Fibroblast of skin of abdomen (primary cell): ENCODE measurements around the gene F5.
"Not testable (repeated sequence)": the region's sequence is repeated elsewhere in the genome, so short reads cannot be mapped to it uniquely, and the experiment has no call there.

Experiments used
- DNase-seq: peaks from one replicate; pipeline ENCODE4 v3.0.0-alpha.2; 2013

Gene F5

DNA sequence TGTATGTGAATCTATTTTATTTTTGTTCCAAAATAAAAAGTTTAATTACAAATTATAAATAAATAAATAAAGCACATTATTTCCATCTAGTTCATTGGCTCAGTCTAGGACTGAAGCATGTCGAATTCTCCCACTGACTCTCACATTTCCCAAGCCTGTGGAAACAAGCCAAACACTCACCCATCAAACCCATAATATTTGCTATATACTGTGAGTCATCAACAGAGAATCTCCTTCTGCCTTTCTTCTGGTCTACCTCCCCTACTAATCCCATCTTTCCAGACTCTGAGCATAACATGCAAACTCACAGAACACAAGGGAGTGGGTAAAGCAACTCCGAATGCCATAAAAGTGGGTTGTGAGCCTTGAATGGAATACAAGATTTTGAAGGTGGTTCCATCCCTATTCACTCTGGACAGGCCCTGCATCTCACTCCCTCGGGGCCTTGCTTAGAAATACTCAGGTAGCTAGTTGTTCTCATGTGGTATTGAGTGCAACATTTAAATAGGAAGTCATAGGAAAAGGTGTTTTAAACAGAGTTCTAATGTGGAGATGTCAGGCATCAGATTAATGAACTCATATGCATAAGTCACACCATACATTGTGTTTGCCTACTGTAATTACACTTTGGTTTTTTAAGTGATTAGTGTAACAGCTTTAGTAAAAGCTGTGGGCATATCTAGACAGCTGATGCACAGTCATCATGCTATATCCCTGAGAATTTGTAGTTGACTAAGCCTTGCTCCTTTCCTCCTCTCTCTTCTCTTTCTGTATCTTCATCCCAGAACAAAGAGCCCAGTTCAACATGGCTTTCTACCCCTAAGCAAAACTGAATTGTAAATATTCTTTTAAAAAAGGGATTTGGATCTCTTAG, 47.0 kb downstream of the F5 start:
- peak; percentile 87 for DNase-seq

DNA sequence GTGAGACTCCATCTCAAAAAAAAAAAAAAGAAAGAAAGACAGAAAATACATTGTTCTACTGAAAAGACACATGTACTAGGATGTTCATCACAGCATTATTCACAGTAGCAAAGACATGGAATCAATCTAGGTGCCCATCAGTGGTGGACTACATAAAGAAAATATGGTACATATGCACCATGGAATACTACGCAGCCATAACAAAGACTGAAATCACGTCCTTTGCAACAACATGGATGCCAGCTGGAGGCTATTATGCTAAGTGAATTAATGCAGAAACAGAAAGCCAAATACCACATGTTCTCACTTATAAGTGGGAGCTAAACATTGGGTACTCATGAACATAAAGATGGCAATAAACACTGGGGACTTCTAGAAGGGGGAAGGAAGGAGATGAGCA, 51.6 kb downstream of the F5 start:
- DNase-seq: no peak

DNA sequence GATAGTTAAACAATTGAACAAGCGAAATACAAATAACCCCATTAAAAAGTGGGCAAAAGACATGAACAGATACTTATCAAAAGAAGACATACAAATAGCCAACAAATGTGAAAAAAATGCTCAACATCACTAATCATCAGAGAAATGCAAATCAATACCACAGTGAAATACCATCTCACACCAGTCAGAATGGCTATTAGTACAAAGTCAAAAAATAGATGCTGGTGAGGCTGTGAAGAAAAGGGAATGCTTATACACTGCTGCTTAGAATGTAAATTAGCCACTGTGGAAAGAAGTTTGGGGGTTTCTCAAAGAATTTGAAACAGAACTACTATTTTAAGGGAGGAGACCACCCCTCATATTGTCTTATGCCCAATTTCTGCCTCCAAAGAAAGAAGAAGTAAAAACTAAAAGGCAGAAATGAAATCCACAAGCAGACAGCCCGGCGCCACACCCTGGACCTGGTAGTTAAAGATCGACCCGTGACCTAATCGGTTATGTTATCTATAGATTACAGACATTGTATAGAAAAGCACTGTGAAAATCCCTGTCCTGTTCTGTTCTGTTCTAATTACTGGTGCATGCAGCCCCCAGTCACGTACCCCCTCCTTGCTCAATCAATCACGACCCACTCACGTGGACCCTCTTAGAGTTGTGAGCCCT, 52.6 kb downstream of the F5 start:
- DNase-seq: not testable (repeated sequence)

DNA sequence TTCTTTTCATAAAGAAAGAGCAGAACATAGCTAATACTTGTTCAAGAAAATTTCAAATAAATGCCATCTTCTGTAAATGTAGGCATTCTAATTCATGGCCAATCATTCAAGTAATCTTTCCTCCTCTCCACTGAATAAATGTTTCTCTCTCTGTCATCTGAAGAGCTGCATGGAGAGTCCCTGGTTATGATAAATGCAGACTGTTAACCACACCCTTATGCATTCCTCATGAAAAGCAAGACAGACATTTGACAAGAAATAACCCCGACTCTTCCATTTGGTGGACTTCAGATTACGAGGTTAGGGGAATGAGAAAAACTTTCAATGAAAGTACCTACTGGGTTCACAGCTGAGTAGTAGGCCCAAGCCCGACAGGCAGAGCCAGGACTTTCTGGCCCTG, 55.8 kb downstream of the F5 start:
- DNase-seq: no peak

DNA sequence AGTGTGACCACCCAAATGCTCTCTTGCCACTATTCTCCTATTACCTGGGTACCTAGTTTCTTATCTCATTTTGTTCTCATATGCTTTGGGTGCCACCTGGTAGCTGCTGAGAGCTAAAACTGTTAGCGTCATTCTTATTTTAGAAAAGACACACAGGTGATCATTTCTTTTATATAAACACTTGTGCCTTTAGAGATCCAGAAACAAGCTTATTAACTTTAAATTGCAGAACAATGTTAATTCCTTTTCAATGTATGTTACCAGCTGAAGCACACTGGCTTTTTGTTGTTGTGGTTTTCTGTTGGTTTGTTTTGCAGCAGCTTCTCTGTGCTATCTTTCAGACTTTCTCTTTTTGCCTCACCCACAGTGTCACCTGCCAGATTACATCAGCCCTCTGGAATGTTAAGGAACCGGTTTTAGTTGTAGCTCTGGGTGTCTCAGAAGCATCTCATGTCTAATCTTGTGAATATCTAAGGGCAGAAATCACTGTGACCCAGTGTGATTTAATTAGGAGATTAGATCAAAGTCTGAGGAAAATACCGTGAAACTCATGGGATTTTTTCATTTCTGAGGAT, 57.1 kb downstream of the F5 start:
- DNase-seq: no peak

DNA sequence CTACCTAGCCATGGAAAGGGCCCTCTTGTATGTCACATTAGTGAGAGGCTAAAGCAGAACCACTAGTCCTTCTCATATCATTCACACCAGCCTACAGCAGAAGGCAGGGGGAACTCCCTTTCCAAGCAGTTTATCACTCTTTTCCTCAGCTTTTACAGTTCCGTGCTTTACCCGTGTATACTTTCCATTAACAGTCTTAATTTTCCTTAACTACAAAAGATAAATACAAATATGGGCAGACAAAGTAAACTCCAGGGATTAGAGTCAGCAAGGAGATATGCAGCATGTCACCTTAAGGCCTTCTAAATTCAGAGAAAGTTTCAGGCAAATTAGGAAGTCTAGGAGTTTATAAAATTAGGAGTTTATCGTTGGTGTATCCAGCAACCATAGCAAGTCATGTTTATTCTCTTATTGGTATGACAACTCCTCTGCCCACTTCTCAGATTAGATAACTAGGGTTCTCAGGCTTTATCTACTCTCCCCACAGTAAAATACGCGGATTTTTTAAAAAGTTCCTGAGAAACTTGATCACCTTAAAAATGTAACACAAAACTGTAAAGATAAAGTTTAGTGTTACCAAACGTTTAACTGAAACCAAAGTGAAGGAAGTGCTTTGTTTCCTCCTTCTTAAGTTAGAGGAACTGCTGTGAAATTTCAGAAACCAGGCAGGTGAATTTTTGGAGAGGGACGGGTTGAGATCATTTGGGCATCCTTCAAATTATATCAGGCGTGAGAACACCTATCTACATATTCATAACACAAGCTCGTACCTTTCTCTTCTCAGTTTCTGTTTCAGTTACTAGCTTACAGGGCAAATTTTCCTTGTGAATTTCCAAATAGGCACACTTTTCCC, 57.8 kb downstream of the F5 start:
- no peak for DNase-seq

- peak; percentile 17 for DNase-seq
These were observed 58.6 kb downstream of the F5 start for GRCh38 chr1:169527451-169528214.

- no peak for DNase-seq
These were observed 59.3 kb downstream of the F5 start for GRCh38 chr1:169527001-169527400.

DNA sequence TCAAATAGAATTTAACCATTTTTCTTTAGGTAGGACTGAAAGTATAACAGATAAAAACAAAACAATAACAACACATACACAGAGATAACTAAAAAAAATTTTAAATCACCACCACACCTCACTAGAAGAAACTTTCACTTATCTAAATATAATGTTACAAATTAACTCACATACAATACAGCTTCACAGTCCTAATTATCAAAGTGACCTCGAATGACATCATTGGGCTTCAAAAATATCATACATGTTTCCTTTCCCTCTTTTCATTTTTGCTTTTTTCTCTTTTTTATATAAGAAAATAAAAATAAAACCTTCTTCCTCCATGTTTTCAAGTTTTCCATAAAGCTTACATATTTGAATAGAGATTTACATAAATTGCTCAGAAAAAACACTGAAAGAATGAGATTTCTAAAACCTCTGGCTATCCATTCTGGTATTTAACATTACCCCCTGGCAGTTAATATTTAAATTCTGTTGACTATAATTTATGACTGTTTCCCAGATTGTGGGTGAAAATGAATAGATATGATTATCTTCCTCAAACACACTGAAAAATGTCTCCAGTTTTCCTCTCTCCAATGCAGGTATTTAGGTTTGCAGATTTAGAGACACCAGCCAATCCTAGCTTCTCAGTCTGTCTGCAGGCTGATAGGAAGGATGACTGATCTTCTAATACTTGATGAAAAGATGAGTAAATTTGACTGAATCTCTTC, 60.0 kb downstream of the F5 start:
- DNase-seq: no peak

DNA sequence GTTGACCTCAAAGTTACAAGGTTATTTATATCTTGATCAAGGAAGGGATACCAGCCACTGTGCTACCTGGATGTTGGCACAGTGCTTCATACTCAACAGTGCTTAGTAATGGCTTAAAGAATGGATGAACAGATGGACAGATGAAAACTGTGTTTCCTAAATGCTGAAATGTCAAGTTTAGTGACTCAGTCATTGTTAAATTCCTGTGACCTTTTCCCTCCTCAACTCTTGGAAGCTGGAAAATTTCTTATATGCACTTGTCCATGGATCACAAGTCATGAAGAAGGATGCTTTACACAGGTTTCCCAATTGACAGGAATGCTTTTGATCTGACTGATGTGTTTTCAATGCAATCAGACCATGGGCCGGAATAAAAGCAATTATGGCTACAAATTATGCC, 60.9 kb downstream of the F5 start:
- DNase-seq: no peak

- no peak for DNase-seq
These were observed 62.4 kb downstream of the F5 start for GRCh38 chr1:169523904-169524303.

DNA sequence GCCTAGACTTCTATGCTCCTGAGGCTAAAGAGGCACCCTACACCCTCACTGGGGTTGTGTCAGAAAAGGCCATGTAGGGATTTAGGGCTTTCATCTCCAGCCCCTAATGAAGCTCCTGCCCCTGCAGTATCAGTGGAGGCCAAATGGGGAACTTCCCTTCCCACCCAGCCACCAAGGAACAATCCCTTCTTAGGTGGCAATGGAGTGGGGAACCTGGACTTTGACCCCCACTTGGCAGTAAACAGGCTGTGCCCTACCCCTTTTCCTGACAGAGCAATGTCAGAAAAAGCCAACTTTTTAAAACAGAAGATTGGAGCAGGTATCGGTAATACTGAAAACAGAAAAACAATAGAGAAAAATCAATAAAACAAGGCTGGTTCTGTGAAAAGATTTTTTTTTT, 65.1 kb downstream of the F5 start:
- no peak for DNase-seq

- DNase-seq: no peak
These were observed 68.6 kb downstream of the F5 start for GRCh38 chr1:169517558-169518186.

GRCh38 chr1:169515641-169516040, 70.6 kb downstream of the F5 start:
- no peak for DNase-seq

- no peak for DNase-seq
These were observed 71.6 kb downstream of the F5 start for GRCh38 chr1:169514566-169515270.

DNA sequence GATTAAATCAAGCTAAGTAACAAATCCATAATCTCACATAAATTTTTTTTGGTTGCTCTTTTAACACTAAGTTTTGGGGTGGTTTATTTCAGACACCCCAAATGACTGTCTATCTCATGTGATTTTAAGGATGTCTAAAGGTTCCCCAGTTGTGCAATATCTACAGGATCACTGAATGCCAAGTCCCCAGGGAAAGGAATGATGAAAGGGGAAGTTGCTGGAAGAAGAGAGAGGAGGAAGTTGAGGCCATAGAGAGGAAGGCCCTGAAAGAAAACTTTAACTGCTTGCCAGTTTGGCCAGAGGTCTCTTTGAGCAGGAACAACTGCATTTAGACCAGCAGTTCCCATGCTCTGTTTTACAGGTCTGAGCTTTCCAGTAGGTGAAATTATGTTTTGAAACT, 73.1 kb downstream of the F5 start:
- DNase-seq: no peak

DNA sequence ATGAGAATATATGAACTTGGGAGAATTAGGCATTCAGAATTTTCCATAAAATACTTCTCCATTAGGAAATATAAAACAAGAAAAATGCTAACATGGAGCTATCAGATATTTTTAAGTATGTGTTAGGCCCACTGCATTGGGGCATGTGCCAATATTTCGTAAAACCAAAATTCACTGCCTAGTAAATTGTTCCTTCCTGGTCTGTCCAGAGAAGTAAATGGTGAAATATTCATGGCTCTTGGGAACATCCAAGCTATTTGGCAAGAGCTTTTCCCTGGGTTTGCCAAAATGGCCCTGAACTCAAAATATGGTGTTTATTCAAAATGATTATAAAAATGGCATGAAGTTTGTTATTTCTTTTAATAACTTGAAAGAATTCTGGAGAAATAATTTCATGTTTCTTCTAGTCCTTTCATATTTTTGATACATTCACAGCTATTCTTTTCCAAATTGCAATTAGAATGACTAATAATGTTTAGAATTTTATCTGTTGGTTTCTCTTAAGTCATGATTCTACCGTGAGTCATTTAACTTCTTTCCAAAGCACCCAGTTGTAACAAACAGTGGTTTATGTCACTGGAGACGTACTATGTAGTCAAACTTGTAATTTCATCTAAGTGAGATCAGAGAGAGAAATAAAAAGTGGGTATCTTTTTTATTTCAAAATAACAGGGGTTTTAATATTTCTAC, 74.8 kb downstream of the F5 start:
- peak; percentile 67 for DNase-seq

- no peak for DNase-seq
These were observed 76.2 kb downstream of the F5 start for GRCh38 chr1:169510060-169510459.

- DNase-seq: no peak
These were observed 76.9 kb downstream of the F5 start for GRCh38 chr1:169509354-169509753.
